ENCODE measurements around the gene SSH2. TPM values are rescaled to one million over a fixed set of nuclear protein-coding genes. Genes with fewer than 3 reads are reported as not detected.
A peak's percentile ranks its signal among the peaks of the same experiment; 100 is the strongest.

The SSH2 gene
- total RNA-seq, 2 experiments from 2014 or later, result 39.4 to 73.9 TPM

GRCh38 chr17:29720551-29720950 is 209.5 kb downstream of the SSH2 start:
- H4K20me1 ChIP-seq (ENCODE audit: insufficient read depth, low read length), result no peaks in the 10 kb centered on the region
- H3K4me1 ChIP-seq (ENCODE audit: insufficient read depth, low read length, poor library complexity, severe bottlenecking), result peaks cover 83% of the 10 kb centered on the region
- peak overlapping the region; percentile 96 for H3K27ac ChIP-seq (ENCODE audit: low read depth, low read length, poor library complexity, severe bottlenecking)
- ChIA-PET POLR2A (interaction anchor here (1.6 to 3.4 kb wide), 3 partner anchors 12 to 39 kb away, joined by 4 to 19 read pairs (median 18); no protein-coding TSS in a partner anchor), CTCF (ENCODE audit: unreplicated experiment) (no interaction called here)
- intact Hi-C loops (cut with micrococcal nuclease; ENCODE audit: unreplicated experiment), result loop anchor here (5.0 kb wide), 1 partner anchor 212 kb away; the partner anchor contains the start of gene SSH2
- TF ChIP-seq CTCF (conservative IDR thresholded peaks at IDR 0.05; ENCODE audit: low read length), result no peak
- no peak for TF ChIP-seq EZH2phosphoT487 (IDR thresholded peaks at IDR 0.05; ENCODE audit: borderline replicate concordance, low read depth, low read length)
- no peaks in the 10 kb centered on the region for H3K9me3 ChIP-seq (ENCODE audit: low read length)
- BruUV-seq (replicated peaks), result no TSS peak
- peaks cover 42% of the 10 kb centered on the region for H3K79me2 ChIP-seq (ENCODE audit: insufficient read depth, low read depth, low read length)
- no peak overlapping the region for H2AFZ ChIP-seq (ENCODE audit: low read length)
- no peak overlapping the region for H3K4me3 ChIP-seq (ENCODE audit: low read depth, low read length, poor library complexity, severe bottlenecking)
- peaks cover 26% of the 10 kb centered on the region for H3K36me3 ChIP-seq (ENCODE audit: insufficient read depth, low read length)
- peak overlapping the region; percentile 92 for H3K4me2 ChIP-seq (ENCODE audit: low read length)
- no peaks in the 10 kb centered on the region for H3K9me2 ChIP-seq (ENCODE audit: insufficient read depth, low read length)
- DNase-seq (ENCODE audit: low spot score), result no peak

- TF ChIP-seq EZH2phosphoT487 (IDR thresholded peaks at IDR 0.05; ENCODE audit: borderline replicate concordance, low read depth, low read length), result no peak
- CTCF ChIA-PET (ENCODE audit: unreplicated experiment), result no interaction called here
- DNase-seq (ENCODE audit: low spot score), result no peak
- Histone ChIP-seq H3K4me3 (ENCODE audit: low read depth, low read length, poor library complexity, severe bottlenecking) (no peak overlapping the region), H3K79me2 (ENCODE audit: insufficient read depth, low read depth, low read length) (peaks cover 31% of the 10 kb centered on the region), H2AFZ (ENCODE audit: low read length) (no peak overlapping the region), H3K9me3 (ENCODE audit: low read length) (no peaks in the 10 kb centered on the region), H3K36me3 (ENCODE audit: insufficient read depth, low read length) (peaks cover 28% of the 10 kb centered on the region), H3K27ac (ENCODE audit: low read depth, low read length, poor library complexity, severe bottlenecking) (no peak overlapping the region), H3K4me2 (ENCODE audit: low read length) (no peak overlapping the region), H3K4me1 (ENCODE audit: insufficient read depth, low read length, poor library complexity, severe bottlenecking) (peaks cover 80% of the 10 kb centered on the region), H3K9me2 (ENCODE audit: insufficient read depth, low read length) (no peaks in the 10 kb centered on the region), H4K20me1 (ENCODE audit: insufficient read depth, low read length) (no peaks in the 10 kb centered on the region)
- intact Hi-C loops (cut with micrococcal nuclease; ENCODE audit: unreplicated experiment), result no loop called here
- POLR2A ChIA-PET, result no interaction called here
- no TSS peak for BruUV-seq (replicated peaks)
Observed at GRCh38 chr17:29719469-29719868, 210.6 kb downstream of the SSH2 start.

- no TSS peak for BruUV-seq (replicated peaks)
- no peaks in the 10 kb centered on the region for H3K9me3 ChIP-seq (ENCODE audit: low read length)
- H3K4me1 ChIP-seq (ENCODE audit: insufficient read depth, low read length, poor library complexity, severe bottlenecking), result peaks cover 80% of the 10 kb centered on the region
- no peak overlapping the region for H3K27ac ChIP-seq (ENCODE audit: low read depth, low read length, poor library complexity, severe bottlenecking)
- 0 out of 2 replicates have a peak overlapping the region, but pooled peaks have one; percentile 1 for H3K4me2 ChIP-seq (ENCODE audit: low read length)
- no peak for TF ChIP-seq CTCF (conservative IDR thresholded peaks at IDR 0.05; ENCODE audit: low read length)
- no peak for TF ChIP-seq EZH2phosphoT487 (IDR thresholded peaks at IDR 0.05; ENCODE audit: borderline replicate concordance, low read depth, low read length)
- peaks cover 28% of the 10 kb centered on the region for H3K36me3 ChIP-seq (ENCODE audit: insufficient read depth, low read length)
- H3K9me2 ChIP-seq (ENCODE audit: insufficient read depth, low read length), result no peaks in the 10 kb centered on the region
- ChIA-PET CTCF (ENCODE audit: unreplicated experiment) (no interaction called here), POLR2A (interaction anchor here (1.0 kb wide), 1 partner anchor 14 kb away, joined by 4 read pairs; no protein-coding TSS in a partner anchor)
- no peak overlapping the region for H2AFZ ChIP-seq (ENCODE audit: low read length)
- no peaks in the 10 kb centered on the region for H4K20me1 ChIP-seq (ENCODE audit: insufficient read depth, low read length)
- H3K4me3 ChIP-seq (ENCODE audit: low read depth, low read length, poor library complexity, severe bottlenecking), result no peak overlapping the region
- peaks cover 30% of the 10 kb centered on the region for H3K79me2 ChIP-seq (ENCODE audit: insufficient read depth, low read depth, low read length)
- DNase-seq (ENCODE audit: low spot score), result no peak
- intact Hi-C loops (cut with micrococcal nuclease; ENCODE audit: unreplicated experiment), result no loop called here
Observed at GRCh38 chr17:29718446-29719039, 211.5 kb downstream of the SSH2 start.

All from OCI-LY7 (cell line).